Cortex of kidney (tissue), 1 donor: ENCODE measurements around the gene CDH26.

Source experiments
- DNase-seq: peaks from one replicate; lab custom pipeline; 2025; lab: John Stamatoyannopoulos, UW

Gene CDH26

GRCh38 chr20:60046436-60046835 is 88.2 kb downstream of the CDH26 start:
- no peak for DNase-seq

GRCh38 chr20:60046860-60047259 is 88.6 kb downstream of the CDH26 start:
- DNase-seq: no peak

- no peak for DNase-seq
Measured at GRCh38 chr20:60048634-60049521, 90.7 kb downstream of the CDH26 start.

GRCh38 chr20:60049601-60050000 is 91.4 kb downstream of the CDH26 start:
- no peak for DNase-seq

- DNase-seq: no peak
Measured at GRCh38 chr20:60050193-60050947, 92.1 kb downstream of the CDH26 start.

GRCh38 chr20:60051911-60052310 is 93.7 kb downstream of the CDH26 start:
- DNase-seq: no peak

GRCh38 chr20:60052322-60052721 is 94.1 kb downstream of the CDH26 start:
- DNase-seq: no peak

GRCh38 chr20:60053125-60053817 is 95.0 kb downstream of the CDH26 start:
- DNase-seq: no peak

- no peak for DNase-seq
Measured at GRCh38 chr20:60053818-60054190, 95.6 kb downstream of the CDH26 start.

GRCh38 chr20:60054716-60055634 is 96.8 kb downstream of the CDH26 start:
- DNase-seq: no peak

GRCh38 chr20:60055740-60056139 is 97.5 kb downstream of the CDH26 start:
- DNase-seq: no peak

- no peak for DNase-seq
Measured at GRCh38 chr20:60056407-60057122, 98.3 kb downstream of the CDH26 start.

- no peak for DNase-seq
Measured at GRCh38 chr20:60057123-60057865, 99.1 kb downstream of the CDH26 start.

GRCh38 chr20:60057866-60058807 is 99.9 kb downstream of the CDH26 start:
- no peak for DNase-seq

- DNase-seq: no peak
Measured at GRCh38 chr20:60058879-60059278, 100.7 kb downstream of the CDH26 start.

- DNase-seq: no peak
Measured at GRCh38 chr20:60060006-60060557, 101.9 kb downstream of the CDH26 start.

- no peak for DNase-seq
Measured at GRCh38 chr20:60060593-60060992, 102.4 kb downstream of the CDH26 start.

- no peak for DNase-seq
Measured at GRCh38 chr20:60062431-60063047, 104.3 kb downstream of the CDH26 start.
